ENCODE data around the gene PGD. TPM values are rescaled to one million over a fixed set of nuclear protein-coding genes. Genes with fewer than 3 reads are reported as not detected.

Gene PGD
- total RNA-seq, 1 donor from 2014 or later = 294 TPM

DNA sequence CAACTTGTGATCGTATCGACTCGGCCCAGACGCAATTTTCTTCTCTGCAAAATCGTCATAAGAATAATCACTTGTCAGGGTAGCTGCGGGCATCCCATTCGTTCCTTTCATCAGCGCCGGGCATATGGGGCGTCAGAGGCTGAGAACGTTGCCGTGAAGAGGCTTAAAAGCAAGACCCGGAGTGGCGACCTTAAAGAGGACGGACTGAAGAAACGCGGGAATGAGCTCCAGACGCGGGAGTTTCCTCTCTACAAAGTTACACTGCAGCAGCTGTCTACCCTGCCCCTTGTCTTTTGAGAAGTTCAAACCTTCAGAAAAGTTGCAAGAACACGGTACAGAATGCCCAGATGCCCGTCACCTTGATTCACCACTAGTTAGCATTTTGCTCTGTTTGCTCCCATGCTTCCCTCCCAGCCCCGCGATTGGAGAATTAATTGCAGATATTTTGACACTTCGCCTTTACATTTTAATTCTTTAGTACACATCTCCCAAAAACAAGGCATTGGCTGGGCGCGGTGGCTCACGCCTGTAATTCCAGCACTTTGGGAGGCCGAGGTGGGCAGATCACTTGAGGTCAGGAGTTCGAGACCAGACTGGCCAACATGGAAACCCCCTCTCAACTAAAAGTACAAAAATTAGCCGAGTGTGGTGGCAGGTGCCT is 32.3 kb downstream of the PGD start:
- TF ChIP-seq, protein P1, sequence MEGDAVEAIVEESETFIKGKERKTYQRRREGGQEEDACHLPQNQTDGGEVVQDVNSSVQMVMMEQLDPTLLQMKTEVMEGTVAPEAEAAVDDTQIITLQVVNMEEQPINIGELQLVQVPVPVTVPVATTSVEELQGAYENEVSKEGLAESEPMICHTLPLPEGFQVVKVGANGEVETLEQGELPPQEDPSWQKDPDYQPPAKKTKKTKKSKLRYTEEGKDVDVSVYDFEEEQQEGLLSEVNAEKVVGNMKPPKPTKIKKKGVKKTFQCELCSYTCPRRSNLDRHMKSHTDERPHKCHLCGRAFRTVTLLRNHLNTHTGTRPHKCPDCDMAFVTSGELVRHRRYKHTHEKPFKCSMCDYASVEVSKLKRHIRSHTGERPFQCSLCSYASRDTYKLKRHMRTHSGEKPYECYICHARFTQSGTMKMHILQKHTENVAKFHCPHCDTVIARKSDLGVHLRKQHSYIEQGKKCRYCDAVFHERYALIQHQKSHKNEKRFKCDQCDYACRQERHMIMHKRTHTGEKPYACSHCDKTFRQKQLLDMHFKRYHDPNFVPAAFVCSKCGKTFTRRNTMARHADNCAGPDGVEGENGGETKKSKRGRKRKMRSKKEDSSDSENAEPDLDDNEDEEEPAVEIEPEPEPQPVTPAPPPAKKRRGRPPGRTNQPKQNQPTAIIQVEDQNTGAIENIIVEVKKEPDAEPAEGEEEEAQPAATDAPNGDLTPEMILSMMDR (conservative IDR thresholded peaks at IDR 0.05) = no peak
- H3K4me3 Mint-ChIP-seq = peak overlapping the region; percentile 95
- no peaks in the 10 kb centered on the region for H3K9me3 Mint-ChIP-seq
- peak overlapping the region; percentile 87 for H3K27ac Mint-ChIP-seq
- no peaks in the 10 kb centered on the region for H3K27me3 Mint-ChIP-seq
- no peak for DNase-seq (ENCODE audit: extremely low spot score, unreplicated experiment)
- peaks cover 5% of the 10 kb centered on the region for H3K36me3 Mint-ChIP-seq
- peaks cover 34% of the 10 kb centered on the region for H3K4me1 Mint-ChIP-seq (ENCODE audit: unreplicated experiment)

DNA sequence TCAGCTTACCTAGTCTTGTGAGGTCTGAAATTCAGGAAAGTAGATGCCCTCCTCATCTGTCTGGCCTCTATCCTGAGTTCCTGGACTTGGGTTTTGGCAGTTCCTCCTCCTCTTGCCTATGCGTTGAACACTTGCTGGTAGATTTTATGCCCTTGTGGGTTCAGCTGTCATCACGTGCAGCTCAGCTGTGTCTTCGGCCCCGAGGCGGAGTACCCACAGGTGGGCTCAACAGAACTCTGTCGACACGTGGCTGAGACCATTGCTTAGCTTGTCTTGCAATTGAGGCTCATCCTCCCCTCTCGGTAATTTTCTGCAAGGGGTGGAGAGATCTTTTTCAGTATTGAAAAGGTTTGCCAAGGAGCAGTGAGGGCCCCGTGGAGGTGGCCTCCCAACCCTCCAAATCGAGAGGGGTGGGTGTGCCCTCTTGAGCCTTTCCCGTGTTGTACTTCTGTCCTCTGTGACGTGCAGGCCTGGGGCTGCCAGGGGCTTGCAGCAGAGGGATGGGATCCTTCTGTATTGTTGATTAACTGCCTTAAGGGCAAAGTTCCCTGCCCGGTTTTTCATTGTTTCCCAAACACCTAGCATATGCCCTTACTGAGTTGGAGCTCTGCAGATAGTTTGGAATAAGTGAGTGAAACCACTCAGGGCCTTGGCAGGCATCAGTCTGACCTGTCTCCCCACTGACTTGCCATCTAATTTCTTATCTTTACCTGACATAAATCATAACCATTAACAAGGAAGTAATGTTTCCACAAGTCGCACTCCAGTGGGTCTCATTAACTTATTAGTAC is 34.2 kb downstream of the PGD start:
- no peak for DNase-seq (ENCODE audit: extremely low spot score, unreplicated experiment)
- Mint-ChIP-seq H3K27me3 (no peaks in the 10 kb centered on the region), H3K36me3 (peaks cover 5% of the 10 kb centered on the region), H3K9me3 (no peaks in the 10 kb centered on the region), H3K4me1 (ENCODE audit: unreplicated experiment) (peaks cover 35% of the 10 kb centered on the region), H3K27ac (no peak overlapping the region), H3K4me3 (peak overlapping the region; percentile 50)
- TF ChIP-seq, protein P1 (conservative IDR thresholded peaks at IDR 0.05) = no peak

DNA sequence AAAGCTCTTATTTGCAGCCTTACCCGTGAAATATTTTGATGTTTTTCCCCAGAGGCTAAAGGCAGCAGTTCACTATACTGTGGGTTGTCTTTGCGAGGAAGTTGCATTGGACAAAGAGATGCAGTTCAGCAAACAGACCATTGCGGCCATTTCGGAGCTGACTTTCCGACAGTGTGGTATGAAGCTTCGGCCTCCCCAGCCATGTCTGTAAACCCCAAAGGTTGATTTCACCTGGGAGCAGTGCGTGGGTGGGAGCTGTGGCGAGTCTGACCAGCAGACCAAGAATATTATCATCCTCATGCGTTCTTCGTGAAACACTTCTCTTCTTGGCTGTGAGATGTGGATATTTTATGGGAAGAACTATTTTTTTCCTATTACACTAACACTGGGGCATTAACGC is 34.9 kb downstream of the PGD start:
- DNase-seq (ENCODE audit: extremely low spot score, unreplicated experiment) = no peak
- Mint-ChIP-seq H3K27ac (no peak overlapping the region), H3K27me3 (no peaks in the 10 kb centered on the region), H3K4me1 (ENCODE audit: unreplicated experiment) (peaks cover 39% of the 10 kb centered on the region), H3K36me3 (peaks cover 5% of the 10 kb centered on the region), H3K4me3 (peak overlapping the region; percentile 50), H3K9me3 (no peaks in the 10 kb centered on the region)
- TF ChIP-seq, protein P1 (conservative IDR thresholded peaks at IDR 0.05) = no peak

DNA sequence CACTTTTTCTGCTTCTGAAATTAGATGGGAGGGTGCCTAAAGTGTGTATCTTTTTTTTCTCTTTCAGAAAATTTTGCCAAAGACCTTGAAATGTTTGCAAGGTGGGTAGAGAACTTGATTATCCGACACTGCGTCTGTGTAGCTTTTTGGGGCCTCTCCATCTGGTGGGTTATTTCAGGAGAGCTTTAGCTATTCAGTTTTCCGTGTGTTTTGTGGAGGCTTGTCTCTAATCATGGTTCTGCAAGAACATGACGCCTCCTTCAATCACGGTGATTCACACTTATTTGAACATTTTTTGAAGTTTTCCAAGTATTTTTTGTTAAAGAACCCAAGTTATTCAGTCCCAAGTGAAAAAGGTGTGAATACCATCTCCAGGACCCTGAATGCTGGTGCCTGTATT is 35.7 kb downstream of the PGD start:
- Mint-ChIP-seq H3K27me3 (no peaks in the 10 kb centered on the region), H3K36me3 (peaks cover 5% of the 10 kb centered on the region), H3K9me3 (no peaks in the 10 kb centered on the region), H3K4me1 (ENCODE audit: unreplicated experiment) (peaks cover 39% of the 10 kb centered on the region), H3K27ac (no peak overlapping the region), H3K4me3 (no peak overlapping the region)
- DNase-seq (ENCODE audit: extremely low spot score, unreplicated experiment) = no peak
- TF ChIP-seq, protein P1 (conservative IDR thresholded peaks at IDR 0.05) = no peak

DNA sequence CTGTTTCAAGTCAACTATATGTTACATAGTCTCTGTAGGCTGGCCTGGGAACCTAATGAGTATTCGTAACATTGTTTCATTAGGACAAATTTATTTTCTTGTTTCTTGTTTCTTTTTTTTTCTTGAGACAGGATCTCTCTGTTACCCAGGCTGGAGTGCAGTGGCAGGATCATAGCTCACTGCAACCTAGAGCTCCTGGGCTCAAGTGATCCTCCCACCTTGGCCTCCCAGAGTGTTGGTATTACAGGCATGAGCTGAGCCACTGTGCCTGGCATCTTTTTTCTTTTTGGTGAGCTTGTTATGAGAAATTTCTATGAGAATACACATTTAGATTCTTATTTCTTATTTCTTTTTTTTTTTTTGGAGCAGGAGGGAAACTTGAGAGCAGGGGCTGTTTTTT is 38.2 kb downstream of the PGD start:
- Mint-ChIP-seq H3K27ac (no peak overlapping the region), H3K36me3 (peaks cover 3% of the 10 kb centered on the region), H3K27me3 (no peaks in the 10 kb centered on the region), H3K4me1 (ENCODE audit: unreplicated experiment) (peaks cover 35% of the 10 kb centered on the region), H3K4me3 (no peak overlapping the region), H3K9me3 (no peaks in the 10 kb centered on the region)
- DNase-seq (ENCODE audit: extremely low spot score, unreplicated experiment) = no peak
- TF ChIP-seq, protein P1 (conservative IDR thresholded peaks at IDR 0.05) = no peak
